Measurements from ENCODE around the gene SLC10A7.

The SLC10A7 gene

DNA sequence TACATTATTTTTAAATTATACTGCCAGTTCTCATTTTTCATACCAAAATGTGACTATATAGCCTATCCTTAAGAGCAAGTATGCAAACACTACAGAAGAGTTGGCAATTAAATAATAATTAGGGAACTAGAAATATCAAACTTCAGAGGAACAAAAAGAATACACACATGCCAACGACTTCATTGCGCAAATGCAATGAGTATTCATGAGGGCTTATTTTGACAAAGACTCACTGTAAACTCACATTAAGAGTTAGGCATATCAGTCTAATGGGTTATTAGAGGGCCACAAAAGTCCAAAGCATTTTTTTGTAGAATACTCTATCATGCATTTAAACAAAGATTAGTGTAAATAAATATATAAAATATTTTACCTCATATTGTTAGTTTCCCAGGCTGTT is 31.6 kb downstream of the SLC10A7 start:
- DNase-seq: no peak

DNA sequence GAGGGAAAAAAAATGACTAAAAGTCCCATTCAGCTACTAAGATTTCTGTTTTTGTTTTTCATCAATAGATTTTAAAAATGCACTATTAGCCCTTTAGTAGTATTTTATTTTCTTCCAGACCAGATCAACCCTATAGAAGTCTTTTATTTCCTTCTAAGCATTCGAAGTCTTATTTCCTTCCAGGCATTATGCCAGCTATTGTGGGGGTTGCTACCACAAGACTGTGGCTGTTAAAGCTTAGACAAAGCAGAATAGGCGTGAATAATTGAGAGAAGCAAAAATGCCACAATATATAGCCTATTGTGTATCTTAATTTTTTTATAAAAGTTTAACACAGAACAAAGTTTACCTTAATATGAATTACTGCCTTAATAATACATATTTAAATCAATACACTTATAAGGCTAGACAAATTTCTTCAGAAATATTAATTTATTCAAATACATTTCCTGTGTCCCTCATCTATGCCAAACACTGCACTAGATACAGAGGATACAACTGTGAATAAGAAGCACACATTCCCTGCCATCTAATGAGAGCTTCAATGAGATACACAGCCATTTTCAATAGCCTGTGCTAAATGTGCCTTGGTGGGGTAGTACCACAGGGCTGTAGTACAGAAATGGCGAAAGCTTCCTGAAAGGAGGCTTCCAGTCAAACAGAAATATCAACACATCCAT is 33.1 kb downstream of the SLC10A7 start:
- DNase-seq: no peak

DNA sequence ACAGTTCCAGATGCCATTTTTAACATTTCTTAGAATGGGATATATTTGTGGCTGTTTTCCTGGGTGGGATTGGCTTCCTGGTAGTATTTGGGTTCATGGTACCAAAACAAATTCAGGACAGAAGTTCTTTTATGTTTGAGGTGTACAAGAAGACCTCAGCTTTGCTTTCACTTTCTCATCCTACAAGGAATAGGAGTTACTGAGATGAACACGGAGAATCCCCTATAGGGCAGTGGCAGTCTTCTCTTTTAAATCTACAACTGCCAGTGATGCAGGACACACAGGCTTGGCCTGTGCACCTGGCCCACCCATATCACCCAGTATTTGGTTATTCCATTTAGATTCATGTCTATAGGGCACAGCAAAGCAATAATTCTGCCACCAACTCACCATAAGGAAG is 35.2 kb downstream of the SLC10A7 start:
- DNase-seq: no peak

DNA sequence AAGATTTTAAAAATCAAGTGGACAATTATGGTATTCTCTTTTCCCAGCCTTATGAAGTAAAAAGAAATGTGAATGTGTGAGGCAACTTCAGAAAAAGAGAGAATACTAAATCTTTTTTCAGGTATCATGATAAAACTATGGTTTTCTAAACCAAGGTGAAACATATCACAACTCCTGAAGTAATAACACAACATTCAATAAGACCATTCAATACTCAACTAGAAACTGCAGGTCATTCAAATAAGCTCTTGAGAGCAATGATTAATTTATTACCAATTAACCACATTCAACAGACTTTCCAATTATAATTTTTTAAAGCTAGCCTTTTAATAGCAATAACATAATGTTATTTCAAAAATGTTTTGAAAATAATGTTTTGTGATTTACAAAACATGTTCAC is 35.8 kb downstream of the SLC10A7 start:
- DNase-seq: no peak

DNA sequence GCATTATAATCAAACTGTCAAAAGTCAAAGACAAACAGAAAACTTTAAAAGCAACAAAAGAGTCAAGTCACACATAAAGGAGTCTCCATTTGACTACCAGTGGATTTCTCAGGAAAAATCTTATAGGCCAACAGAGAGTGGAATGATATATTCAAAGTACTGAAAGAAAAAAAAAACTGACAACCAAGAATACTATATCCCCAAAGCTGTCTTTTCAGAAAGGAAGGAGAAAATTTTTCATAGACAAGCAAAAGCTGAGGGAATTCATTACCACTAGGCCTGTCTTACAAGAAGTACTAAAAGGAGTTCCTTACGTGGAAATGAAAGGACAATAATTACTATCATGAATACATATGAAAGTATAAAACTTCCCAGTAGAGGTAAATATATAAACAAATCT is 39.0 kb downstream of the SLC10A7 start:
- no peak for DNase-seq

DNA sequence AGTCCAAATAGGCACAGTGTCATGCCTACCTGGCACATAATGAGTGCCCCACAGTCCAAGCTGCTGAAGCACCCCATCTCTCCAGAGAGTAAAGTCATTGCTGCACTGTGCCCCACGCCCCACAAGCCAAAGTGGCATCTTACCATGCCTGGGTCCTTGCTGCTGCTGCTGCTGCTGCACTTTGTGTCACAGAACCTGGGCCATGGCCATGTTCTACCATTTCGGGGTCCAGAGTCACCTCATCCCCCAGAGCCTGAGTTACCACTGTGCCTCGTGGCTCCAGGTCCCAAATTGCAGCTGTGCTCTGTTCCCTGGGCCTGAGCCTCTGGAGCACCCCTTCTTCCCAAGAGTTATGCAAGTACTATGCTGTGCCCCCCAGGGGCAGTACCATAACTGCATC is 40.5 kb downstream of the SLC10A7 start:
- DNase-seq: no peak

DNA sequence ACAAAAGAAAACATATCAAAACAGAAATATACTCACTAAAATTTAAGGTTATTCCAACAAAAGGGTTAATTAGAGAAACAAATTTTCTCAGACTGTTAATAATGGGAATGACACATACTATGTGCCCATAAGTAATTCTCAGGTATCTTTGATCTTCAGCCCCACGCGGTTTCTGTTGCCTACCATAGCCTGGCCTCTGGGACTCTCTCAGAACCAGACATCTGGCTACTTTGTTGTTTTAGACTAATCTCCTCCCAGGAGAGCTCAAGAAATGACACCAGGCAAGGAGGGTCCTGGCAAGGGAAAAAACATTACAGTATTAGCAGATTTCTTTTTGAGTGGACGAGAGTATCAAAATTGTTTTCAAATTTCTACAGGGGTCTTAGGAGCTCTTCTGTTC is 43.7 kb downstream of the SLC10A7 start:
- no peak for DNase-seq

DNA sequence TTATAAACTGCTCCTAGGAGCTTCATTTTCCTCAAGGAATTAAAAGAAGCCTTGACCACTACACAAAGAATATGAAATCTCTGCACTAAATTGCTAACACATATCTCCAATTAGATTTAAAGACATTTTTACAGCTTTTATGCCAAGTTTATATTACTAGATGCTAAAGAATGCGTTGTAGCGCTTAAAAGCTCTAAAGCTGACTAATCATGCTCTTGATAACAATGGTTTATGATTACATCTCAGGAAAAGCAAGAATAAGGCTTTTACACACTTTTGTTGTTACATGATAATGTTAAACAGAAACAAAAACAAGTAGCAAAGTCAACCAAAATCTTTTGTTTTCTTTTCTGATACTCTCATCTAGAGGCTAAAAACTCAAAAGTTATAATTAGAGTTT is 44.7 kb downstream of the SLC10A7 start:
- DNase-seq: no peak

DNA sequence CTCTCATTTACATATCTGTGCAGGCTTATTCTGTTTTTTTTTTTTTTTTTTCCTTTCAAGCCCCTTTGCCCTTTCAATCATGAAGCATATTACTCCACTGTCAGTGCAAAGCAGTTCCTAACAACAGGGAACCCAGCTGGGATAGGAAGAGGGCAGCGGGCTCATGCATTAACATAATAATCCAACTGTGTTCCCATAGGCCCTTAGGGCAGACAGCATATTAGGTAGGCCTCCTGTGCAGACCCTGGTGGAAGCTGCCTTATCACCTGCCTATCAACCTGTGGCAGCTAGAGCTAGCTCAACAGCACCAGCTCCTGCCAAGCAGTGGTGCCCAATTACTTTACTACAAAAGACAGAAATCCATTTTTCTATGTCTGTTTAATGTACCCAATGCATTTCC is 49.3 kb downstream of the SLC10A7 start:
- DNase-seq: no peak

DNA sequence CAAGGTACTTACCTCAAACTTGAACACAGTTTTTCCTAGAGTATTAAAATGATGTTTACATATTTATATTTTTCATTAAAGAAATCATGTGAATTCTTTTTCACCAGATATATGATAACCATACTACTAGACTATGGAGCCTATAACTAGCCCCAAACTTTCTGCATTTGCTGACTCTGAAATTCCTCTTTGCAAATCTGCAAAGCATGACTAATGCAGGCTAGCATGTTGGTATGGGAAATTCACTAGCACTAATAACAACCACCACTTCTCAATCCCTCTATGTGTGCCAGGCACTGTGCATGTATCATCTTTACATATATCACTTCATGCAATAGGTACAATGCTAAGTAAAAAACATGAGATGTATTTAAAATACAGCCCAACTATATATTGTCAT is 51.1 kb downstream of the SLC10A7 start:
- DNase-seq: no peak

DNA sequence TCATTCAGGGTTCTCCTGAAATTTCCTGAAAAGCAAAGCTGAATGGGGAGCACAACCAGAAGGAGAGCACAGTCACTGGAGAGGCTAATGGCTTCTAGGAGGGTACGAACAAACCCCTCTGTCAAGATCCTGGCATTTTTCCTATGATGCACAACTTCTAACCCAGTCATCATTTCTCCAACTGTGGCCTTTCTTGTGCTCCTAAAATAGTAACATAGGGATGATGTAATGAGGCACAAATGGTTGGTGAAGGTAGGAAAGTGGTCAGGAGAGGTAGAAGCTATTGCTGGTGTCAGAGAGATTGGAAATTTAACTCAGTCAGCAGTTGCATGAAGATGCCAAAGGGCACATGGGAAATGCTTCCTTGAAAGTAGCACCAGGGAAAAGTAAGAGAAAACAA is 52.7 kb downstream of the SLC10A7 start:
- DNase-seq: no peak

DNA sequence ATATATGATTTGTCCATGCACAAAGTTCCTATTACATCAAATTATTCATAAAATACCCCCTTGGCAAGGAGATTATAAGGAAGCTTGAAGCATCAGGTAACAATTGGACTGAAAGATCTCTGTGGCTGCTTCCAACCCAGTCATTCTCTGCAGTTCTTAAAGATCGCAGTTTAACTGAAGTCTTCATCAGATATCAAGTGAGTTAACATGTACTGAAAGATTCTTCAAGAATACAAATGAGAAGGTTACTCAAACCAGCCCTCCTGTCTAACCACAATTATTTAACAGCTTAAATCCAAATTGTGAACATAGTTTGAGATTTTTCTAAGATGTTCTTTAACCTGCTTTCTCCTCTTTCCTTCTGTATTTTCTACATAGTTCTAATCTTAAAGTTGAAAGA is 56.1 kb downstream of the SLC10A7 start:
- DNase-seq: no peak

DNA sequence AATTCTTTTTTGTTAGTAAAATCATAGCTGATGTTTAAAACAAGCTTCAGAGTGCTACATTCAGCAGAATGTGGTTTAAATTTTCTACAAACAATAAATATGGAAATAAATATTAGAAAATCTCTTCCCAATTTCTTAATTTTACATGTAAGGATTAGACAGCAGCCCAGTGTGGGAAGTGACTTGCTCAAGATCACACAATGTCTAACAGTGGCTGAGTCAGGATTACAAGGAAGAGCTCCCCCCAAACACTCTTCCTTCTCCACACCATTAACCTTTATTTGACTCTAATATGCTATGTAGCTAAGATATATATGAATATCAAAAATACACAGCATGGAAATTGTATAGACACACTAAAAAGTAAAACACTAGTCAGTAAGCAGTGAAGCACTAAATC is 59.5 kb downstream of the SLC10A7 start:
- DNase-seq: no peak

DNA sequence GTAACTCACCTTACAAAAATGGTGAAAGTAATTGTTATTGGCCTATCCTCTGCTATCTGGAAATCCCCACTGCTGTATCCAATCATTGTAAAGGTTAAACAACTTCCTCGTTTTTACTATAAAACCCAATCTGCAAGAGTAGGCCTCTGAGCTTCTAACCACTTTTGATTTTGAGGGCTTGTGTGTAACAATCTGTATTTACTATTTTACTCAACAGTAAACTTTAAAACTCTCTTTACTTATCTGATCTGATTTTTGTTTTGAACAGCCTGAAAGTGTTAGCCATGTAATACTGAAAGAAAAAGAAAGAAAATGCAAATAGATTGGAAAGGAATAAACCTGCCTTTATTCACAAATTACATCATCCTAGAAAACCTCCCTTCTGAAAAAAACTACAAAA is 63.1 kb downstream of the SLC10A7 start:
- DNase-seq: peak; percentile 45

DNA sequence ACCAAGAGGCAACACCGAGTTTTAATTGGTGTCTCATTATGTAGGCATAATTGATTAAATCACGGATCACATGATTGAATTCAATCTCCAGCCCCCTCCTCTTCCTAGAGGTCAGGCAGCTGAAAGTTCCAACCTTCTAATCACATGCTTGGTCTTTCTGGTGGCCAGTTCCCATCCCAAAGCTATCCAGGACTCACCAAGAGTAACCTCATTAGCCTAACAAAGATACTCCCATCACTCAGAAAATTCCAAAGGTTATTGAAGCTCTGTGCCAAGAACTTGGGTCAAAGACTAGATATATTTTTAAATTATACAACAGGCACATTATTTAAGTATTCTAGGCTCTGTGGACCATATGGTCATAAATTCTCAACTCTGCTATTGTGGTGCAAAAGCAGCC is 65.1 kb downstream of the SLC10A7 start:
- DNase-seq: no peak

DNA sequence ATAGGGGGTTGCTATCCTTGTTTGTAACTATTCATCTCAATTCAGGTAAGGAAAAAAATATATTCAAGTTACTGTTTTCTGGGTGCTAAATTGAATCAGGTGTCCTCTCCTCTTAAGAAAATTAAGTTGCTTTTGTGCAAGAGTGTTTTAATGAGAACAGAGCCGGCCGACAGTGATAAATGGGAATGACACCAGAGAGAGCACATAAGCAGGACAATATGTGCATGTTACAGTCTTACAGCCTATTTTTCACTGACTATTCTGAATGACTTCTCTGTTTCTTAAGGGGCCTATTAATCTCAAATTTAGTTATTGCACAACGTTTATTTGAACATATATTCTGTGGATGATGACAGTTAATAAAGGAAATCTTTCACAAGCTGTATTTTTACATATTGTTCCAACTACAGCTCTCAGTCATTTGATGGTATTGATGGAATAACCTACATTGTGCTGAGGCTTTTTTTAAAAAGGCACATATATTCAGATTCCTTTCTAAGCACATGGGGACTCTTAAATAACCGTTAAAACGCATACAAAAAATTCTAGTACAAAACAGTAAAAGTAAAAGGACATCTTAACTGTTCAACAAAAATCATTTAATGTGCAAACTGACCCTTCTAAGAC is 68.4 kb downstream of the SLC10A7 start:
- no peak for DNase-seq

DNA sequence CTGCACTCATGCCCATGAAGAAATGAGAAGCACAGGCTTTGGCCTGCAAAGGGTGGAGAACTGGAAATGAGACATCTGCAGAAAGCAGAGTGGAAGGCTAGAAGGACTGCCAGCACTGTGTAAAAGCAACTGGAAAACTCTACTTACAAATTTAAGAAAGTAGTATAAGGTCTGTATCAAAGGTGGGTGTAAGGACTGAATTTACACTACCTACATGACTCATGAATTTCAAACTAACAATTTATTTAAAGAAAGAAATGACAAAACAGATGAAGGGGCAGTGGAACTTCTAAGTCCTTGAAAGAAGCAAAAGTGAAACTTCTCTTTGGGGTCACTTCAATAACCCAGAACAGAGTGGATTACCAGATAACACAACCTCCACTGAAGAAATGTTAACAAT is 71.2 kb downstream of the SLC10A7 start:
- no peak for DNase-seq

DNA sequence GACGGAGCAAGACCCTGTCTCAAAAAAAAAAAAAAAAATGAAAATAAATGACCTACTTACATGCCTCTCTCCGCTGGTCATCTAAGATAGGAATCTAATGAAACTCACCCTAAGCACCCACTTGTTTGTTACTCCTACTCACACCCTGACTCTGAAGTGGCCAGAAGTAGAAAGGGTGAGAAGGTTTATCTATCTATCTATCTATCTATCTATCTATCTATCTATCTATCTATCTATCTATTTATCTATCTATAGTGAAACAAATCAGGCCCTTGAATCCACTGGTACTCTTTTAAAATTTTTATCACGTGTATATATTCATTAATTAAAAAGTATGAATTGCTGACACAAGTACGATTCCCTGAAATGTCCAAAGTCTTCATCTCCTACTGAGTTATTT is 75.2 kb downstream of the SLC10A7 start:
- DNase-seq: no peak

DNA sequence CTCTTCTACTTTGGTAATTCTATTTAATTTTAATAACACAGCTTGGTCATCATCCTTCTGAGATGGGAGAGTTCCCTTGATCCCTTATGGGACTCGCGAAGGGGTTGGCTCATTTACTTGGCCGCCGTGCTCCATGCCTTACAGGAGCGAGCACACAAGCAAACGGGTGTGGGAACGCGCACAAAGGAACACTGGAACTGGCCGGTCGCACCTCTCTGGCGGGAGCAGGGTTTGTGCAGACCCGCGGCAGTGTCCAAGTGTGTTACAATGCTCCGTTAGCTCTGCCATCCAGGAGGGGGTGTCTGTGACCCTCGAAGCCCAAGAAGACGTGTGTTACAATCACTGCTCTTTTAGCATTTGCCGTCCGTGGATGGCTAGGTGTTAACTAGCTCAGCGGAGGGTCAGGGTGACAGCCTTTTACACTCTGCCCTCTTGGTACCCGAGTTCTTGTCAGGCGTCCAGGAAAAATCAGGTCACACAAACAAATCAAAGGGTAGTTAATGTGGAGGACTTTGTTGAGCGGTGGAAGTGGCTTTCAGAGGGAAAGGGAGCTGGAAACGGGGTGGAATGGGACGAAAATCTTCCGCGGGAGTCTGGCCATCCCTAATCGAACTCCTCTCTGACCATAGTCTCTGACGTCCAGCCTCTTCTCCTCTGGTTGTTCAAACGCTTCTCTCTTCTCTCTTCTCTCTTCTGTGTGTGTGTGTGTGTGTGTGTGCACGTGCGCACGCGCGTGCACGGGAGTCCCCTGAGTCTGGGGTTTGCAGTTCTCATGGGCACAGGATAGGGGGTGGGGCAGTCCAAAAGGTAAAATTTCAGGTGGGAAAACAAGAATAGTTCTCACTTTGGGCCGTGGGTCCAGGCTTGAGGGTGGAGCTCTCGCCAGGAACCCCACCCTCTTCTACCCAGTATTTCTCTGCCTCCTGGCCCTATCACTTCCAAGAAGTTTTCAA is 76.3 kb downstream of the SLC10A7 start:
- no peak for DNase-seq

DNA sequence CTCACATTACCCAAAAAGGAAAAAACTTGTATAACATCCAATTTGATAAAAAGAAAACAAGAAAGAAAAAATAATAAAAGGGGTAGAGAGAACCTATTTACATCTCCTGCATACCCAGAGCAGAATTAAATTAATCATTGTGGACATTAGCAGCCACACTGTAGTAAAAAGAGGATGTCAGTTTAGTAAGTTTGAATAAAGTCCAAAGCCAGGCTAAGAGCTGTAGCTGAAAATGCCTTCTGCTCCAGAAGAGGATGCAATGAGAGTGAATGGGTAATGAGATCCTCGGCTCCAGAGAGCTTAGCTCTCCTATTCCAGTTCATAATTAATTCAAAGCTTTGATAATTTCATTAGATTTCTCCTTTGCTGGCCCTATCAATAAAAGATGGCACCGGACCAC is 78.2 kb downstream of the SLC10A7 start:
- no peak for DNase-seq

DNA sequence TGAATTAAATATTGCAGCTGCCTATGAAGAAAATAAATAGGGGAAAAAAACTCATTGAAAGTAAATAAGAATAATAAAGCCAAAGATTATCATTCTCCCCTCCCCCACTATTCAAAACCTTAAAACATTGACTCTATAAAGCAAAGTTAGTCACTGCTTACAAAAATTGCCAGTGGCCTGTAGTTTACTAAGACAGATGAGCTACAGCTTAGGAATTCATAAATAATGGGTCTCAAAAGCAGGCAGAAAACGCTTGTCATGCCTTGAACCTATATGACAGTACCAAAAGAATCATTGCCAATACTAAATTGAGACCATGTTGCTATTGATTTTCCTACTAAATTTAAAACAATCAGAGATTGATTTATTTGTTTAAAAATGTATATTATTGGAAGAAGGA is 78.9 kb downstream of the SLC10A7 start:
- DNase-seq: no peak

DNA sequence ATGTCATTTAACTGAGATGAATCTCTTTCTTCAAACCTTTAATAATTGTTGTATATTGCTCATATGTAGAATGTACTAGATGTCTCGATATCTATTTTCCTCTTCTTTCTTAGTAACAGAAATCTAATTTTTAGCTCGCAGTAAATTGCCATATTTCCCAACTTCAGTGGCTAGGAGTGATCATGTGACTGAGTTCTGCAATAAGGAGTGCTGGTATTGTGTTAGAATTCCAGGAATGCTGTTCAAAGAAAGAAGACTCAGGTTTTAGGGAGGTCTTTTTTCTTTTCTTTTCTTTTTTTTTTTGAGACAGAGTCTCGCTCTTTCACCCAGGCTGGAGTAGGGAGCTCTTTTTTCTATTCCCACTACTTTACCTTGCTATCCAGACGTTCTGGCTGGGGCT is 81.7 kb downstream of the SLC10A7 start:
- no peak for DNase-seq

DNA sequence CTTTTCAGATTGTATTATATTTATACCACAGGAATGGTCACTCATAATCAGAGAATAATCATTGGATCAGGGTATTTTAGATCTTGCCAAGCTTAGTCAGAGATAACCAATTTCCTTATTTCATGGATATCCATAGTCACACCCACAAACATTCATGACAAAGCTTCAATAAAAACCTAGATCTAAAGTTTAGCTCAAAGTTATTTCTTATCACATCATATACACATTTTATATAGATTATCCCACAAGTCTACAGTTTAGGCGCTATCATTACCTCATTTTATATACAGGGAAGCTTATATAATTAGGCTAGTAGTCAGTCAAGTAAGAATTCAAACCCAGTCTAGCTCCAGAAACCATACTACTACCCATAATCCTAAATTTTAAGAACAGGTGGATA is 82.3 kb downstream of the SLC10A7 start:
- no peak for DNase-seq

DNA sequence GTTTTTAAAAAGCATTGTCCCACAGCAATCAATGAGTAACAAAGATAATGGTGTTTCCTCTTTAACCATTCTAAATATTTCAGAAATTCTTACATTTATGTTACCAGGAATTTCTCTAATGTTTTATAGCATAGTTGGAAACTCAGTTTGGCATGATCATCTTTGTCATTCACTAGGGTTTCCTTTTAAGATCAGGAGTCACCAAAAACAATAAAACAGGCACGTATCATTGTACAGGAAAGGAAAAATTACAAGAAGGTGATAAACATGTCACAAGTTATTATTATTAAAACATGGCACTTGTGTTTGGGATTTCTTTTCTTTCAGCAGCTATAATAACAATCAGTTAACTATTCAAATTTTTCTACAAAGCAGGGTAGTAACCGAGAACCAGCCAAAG is 84.0 kb downstream of the SLC10A7 start:
- no peak for DNase-seq

Data from central memory CD4-positive, alpha-beta T cell (primary cell).